ENCODE measurements around the gene MARCHF7. TPM values are rescaled to one million over a fixed set of nuclear protein-coding genes. Genes with fewer than 3 reads are reported as not detected.
A peak's percentile ranks its signal among the peaks of the same experiment; 100 is the strongest.

MARCHF7 gene
- total RNA-seq, 1 experiment from 2014 or later: 38.3 TPM

GRCh38 chr2:159748089-159748488, 35.8 kb downstream of the MARCHF7 start:
- intact Hi-C loops (cut with micrococcal nuclease; ENCODE audit: unreplicated experiment): no loop called here
- no peak overlapping the region for H3K27ac ChIP-seq
- no peak for DNase-seq
- TF ChIP-seq CTCF (conservative IDR thresholded peaks at IDR 0.05) (no peak), EZH2 (IDR thresholded peaks at IDR 0.05; ENCODE audit: low read depth) (no peak)
- H4K20me1 ChIP-seq (ENCODE audit: insufficient read depth): peaks cover 7% of the 10 kb centered on the region; the same call in 1 of the 2 replicates
- H2AFZ ChIP-seq: no peak overlapping the region
- CTCF ChIA-PET: no interaction called here
- POLR2A ChIA-PET (ENCODE audit: unreplicated experiment): no interaction called here
- H3K79me2 ChIP-seq (ENCODE audit: low read depth): 0 out of 2 replicates have a peak, but pooled peaks cover 13% of the 10 kb centered on the region
- H3K9me3 ChIP-seq (ENCODE audit: insufficient read depth, low read depth): no peaks in the 10 kb centered on the region
- no peak overlapping the region for H3K4me3 ChIP-seq
- no peaks in the 10 kb centered on the region for H3K27me3 ChIP-seq (ENCODE audit: insufficient read depth, low read depth)
- H3K36me3 ChIP-seq (ENCODE audit: low read depth): peaks cover 22% of the 10 kb centered on the region
- no peaks in the 10 kb centered on the region for H3K4me1 ChIP-seq (replicated peaks; ENCODE audit: insufficient read depth)
- no peaks in the 10 kb centered on the region for H3F3A ChIP-seq (ENCODE audit: insufficient read depth, low read depth)
- no TSS peak for BruUV-seq (replicated peaks)
- no peak overlapping the region for H3K4me2 ChIP-seq
- H3K9me2 ChIP-seq (ENCODE audit: insufficient read depth): no peaks in the 10 kb centered on the region

GRCh38 chr2:159750873-159751272, 38.6 kb downstream of the MARCHF7 start:
- H3K9me3 ChIP-seq (ENCODE audit: insufficient read depth, low read depth): no peaks in the 10 kb centered on the region
- H3K4me3 ChIP-seq: no peak overlapping the region
- no peaks in the 10 kb centered on the region for H3K27me3 ChIP-seq (ENCODE audit: insufficient read depth, low read depth)
- peaks cover 19% of the 10 kb centered on the region for H3K36me3 ChIP-seq (ENCODE audit: low read depth)
- intact Hi-C loops (cut with micrococcal nuclease; ENCODE audit: unreplicated experiment): no loop called here
- no TSS peak for BruUV-seq (replicated peaks)
- no peak overlapping the region for H2AFZ ChIP-seq
- H3K4me2 ChIP-seq: no peak overlapping the region
- H3K4me1 ChIP-seq (replicated peaks; ENCODE audit: insufficient read depth): peaks cover 10% of the 10 kb centered on the region; the same call in 1 of the 2 replicates
- 0 out of 2 replicates have a peak, but pooled peaks cover 12% of the 10 kb centered on the region for H3K79me2 ChIP-seq (ENCODE audit: low read depth)
- H3F3A ChIP-seq (ENCODE audit: insufficient read depth, low read depth): peaks cover 11% of the 10 kb centered on the region; the same call in 1 of the 2 replicates
- DNase-seq: no peak
- no peaks in the 10 kb centered on the region for H3K9me2 ChIP-seq (ENCODE audit: insufficient read depth)
- H3K27ac ChIP-seq: no peak overlapping the region
- ChIA-PET CTCF (no interaction called here), POLR2A (ENCODE audit: unreplicated experiment) (no interaction called here)
- peaks cover 6% of the 10 kb centered on the region; the same call in 1 of the 2 replicates for H4K20me1 ChIP-seq (ENCODE audit: insufficient read depth)
- TF ChIP-seq EZH2 (IDR thresholded peaks at IDR 0.05; ENCODE audit: low read depth): no peak
- TF ChIP-seq CTCF (conservative IDR thresholded peaks at IDR 0.05): no peak

GRCh38 chr2:159753797-159754196, 41.5 kb downstream of the MARCHF7 start:
- Histone ChIP-seq H4K20me1 (ENCODE audit: insufficient read depth) (peaks cover 14% of the 10 kb centered on the region; the same call in 1 of the 2 replicates), H3K4me2 (no peak overlapping the region), H3K9me3 (ENCODE audit: insufficient read depth, low read depth) (no peaks in the 10 kb centered on the region), H3K9me2 (ENCODE audit: insufficient read depth) (no peaks in the 10 kb centered on the region), H3K27ac (peak overlapping the region; percentile 45; the same call in 1 of the 2 replicates), H3K36me3 (ENCODE audit: low read depth) (peaks cover 27% of the 10 kb centered on the region), H3F3A (ENCODE audit: insufficient read depth, low read depth) (peaks cover 11% of the 10 kb centered on the region; the same call in 1 of the 2 replicates), H3K4me3 (no peak overlapping the region), H3K4me1 (replicated peaks; ENCODE audit: insufficient read depth) (peaks cover 14% of the 10 kb centered on the region; the same call in 1 of the 2 replicates), H2AFZ (no peak overlapping the region), H3K79me2 (ENCODE audit: low read depth) (peaks cover 33% of the 10 kb centered on the region), H3K27me3 (ENCODE audit: insufficient read depth, low read depth) (no peaks in the 10 kb centered on the region)
- CTCF ChIA-PET: interaction anchor here (0.7 kb wide), 1 partner anchor 1808 kb away, joined by 4 read pairs; no protein-coding TSS in a partner anchor
- intact Hi-C loops (cut with micrococcal nuclease; ENCODE audit: unreplicated experiment): no loop called here
- TF ChIP-seq CTCF (conservative IDR thresholded peaks at IDR 0.05) (no peak), EZH2 (IDR thresholded peaks at IDR 0.05; ENCODE audit: low read depth) (no peak)
- POLR2A ChIA-PET (ENCODE audit: unreplicated experiment): no interaction called here
- no peak for DNase-seq
- no TSS peak for BruUV-seq (replicated peaks)

Data from PC-9 (cell line).